ENCODE measurements around the gene HUWE1. TPM values are rescaled to one million over a fixed set of nuclear protein-coding genes. Genes with fewer than 3 reads are reported as not detected.

The HUWE1 gene
- total RNA-seq, 4 donors from 2014 or later: 152 to 208 (median 186) TPM

DNA sequence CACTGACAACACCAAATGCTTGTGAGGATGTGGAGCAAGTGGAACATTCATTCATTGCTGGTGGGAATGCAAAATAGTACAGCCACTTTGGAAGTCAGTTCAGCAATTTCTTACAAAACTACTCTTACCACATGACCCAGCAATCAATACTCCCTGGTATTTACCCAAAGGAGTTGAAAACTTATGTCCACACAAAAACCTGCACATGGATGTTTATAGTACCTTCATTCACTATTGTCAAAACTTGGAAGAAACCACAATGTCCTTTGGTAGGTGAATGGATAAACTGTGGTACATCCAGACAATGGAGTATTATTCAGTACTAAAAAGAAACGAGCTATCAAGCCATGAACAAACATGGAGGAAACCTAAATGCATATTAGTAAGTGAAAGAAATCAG, 27.5 kb downstream of the HUWE1 start:
- 83% methylated on average over 1 of the region's 1 CpG for WGBS

DNA sequence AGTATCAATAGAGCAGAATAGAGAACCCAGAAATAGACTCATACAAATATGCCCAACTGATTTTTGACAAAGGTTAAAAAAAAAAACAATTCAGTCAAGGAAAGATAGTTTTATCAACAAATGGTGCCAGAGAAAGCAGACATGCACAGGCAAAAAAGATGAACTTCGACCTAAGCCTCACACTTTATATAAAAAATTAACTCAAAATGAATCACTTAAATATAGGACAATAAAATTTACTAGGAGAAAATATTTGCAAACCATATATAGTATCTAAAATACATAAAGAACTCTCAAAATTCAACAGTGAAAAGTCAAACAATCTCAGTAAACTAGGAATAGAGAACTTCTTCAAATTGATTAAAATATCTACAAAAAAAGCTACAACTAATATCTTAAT, 29.7 kb downstream of the HUWE1 start:
- no peaks in the 10 kb centered on the region for H3K27me3 ChIP-seq
- H3K27ac ChIP-seq: no peak overlapping the region
- no peaks in the 10 kb centered on the region for H3K36me3 ChIP-seq
- no peak overlapping the region for H3K4me3 ChIP-seq
- 63% methylated on average over 1 of the region's 1 CpG for WGBS
- no peak for DNase-seq (ENCODE audit: low spot score in 2 of 2)
- no peaks in the 10 kb centered on the region for H3K9me3 ChIP-seq
- H3K4me1 ChIP-seq: no peaks in the 10 kb centered on the region
- TF ChIP-seq POLR2A (IDR thresholded peaks at IDR 0.05) (no peak), POLR2AphosphoS5 (IDR thresholded peaks at IDR 0.05) (no peak), EP300 (IDR thresholded peaks at IDR 0.05) (no peak)
- TF ChIP-seq, protein P1, sequence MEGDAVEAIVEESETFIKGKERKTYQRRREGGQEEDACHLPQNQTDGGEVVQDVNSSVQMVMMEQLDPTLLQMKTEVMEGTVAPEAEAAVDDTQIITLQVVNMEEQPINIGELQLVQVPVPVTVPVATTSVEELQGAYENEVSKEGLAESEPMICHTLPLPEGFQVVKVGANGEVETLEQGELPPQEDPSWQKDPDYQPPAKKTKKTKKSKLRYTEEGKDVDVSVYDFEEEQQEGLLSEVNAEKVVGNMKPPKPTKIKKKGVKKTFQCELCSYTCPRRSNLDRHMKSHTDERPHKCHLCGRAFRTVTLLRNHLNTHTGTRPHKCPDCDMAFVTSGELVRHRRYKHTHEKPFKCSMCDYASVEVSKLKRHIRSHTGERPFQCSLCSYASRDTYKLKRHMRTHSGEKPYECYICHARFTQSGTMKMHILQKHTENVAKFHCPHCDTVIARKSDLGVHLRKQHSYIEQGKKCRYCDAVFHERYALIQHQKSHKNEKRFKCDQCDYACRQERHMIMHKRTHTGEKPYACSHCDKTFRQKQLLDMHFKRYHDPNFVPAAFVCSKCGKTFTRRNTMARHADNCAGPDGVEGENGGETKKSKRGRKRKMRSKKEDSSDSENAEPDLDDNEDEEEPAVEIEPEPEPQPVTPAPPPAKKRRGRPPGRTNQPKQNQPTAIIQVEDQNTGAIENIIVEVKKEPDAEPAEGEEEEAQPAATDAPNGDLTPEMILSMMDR (IDR thresholded peaks at IDR 0.05): no peak

More for the DNA sequence above, 27.5 kb downstream of the HUWE1 start:
- H3K9me3 ChIP-seq: no peaks in the 10 kb centered on the region
- TF ChIP-seq POLR2A (IDR thresholded peaks at IDR 0.05): no peak
- H3K27ac ChIP-seq: no peak overlapping the region
- no peaks in the 10 kb centered on the region for H3K4me1 ChIP-seq
- no peaks in the 10 kb centered on the region for H3K36me3 ChIP-seq
- DNase-seq (ENCODE audit: low spot score in 2 of 2): no peak
- H3K4me3 ChIP-seq: no peak overlapping the region
- H3K27me3 ChIP-seq: no peaks in the 10 kb centered on the region

DNA sequence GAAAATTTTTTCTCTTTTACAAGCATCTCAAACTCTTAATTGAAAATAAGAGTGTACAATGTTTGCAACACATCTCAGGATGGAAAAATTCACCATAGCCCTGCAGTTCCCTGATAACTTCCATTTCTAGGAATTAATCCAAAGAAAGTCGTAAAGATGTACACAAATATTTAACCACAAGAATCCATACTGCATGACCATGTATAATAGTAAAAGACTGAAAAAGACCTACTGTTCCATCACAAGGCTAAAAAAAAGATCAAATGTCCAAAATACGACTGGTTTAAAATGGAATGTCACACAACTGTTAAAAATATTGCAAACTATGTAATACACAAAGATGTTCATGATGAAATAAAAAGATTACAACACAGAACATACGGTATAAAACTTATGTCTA, 32.1 kb downstream of the HUWE1 start:
- H3K27ac ChIP-seq: no peak overlapping the region
- H3K27me3 ChIP-seq: no peaks in the 10 kb centered on the region
- 56% methylated on average over 3 of the region's 3 CpGs for WGBS
- DNase-seq (ENCODE audit: low spot score in 2 of 2): no peak
- H3K36me3 ChIP-seq: peaks cover 4% of the 10 kb centered on the region
- no peak for TF ChIP-seq POLR2AphosphoS5 (IDR thresholded peaks at IDR 0.05)
- H3K4me1 ChIP-seq: no peaks in the 10 kb centered on the region
- H3K4me3 ChIP-seq: no peak overlapping the region
- H3K9me3 ChIP-seq: no peaks in the 10 kb centered on the region

DNA sequence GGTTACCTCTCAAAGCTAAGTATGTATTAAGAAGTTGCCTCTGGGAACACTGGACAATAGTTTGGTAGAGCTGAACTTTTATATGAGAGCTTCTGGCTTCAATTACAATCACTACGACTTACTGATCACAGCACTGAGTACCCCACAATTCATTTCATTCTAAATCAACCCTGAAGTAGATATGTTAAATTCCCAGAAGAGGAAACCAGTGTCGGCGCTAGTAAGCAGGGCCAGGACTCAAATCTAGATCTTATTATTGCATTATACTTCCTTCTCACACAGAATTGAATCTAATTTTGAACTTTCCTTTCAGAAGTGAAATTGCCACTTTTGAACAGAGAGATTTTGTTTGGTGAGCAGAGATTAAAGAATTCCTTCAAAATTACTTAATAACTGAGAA, 41.8 kb downstream of the HUWE1 start:
- no peaks in the 10 kb centered on the region for H3K9me3 ChIP-seq
- peaks cover 72% of the 10 kb centered on the region for H3K36me3 ChIP-seq
- no peaks in the 10 kb centered on the region for H3K27me3 ChIP-seq
- no peak for DNase-seq (ENCODE audit: low spot score in 2 of 2)
- TF ChIP-seq, protein P1 (IDR thresholded peaks at IDR 0.05): no peak
- H3K4me3 ChIP-seq: no peak overlapping the region
- no peaks in the 10 kb centered on the region for H3K4me1 ChIP-seq
- H3K27ac ChIP-seq: no peak overlapping the region
- 88% methylated on average over 3 of the region's 3 CpGs for WGBS

DNA sequence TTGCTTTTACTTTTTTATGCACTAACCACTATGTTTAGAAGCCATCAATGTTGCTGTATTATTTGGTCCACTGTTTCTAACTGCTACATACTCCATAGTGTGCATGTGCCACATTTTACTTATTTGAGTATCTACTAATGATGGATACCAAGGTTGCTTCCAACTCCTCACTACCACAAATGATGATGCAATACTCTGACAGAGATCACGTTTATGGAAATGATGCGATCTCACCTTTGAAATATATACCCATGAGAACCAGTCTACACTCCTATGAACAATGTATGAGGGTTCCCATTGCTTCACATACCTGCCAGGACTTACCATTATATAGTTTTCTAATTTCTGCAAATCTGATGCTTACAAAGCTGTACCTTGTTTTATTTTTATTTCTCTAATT, 44.2 kb downstream of the HUWE1 start:
- TF ChIP-seq POLR2A (IDR thresholded peaks at IDR 0.05): no peak
- TF ChIP-seq POLR2AphosphoS5 (IDR thresholded peaks at IDR 0.05): no peak
- TF ChIP-seq EP300 (IDR thresholded peaks at IDR 0.05): no peak
- TF ChIP-seq, protein P1 (IDR thresholded peaks at IDR 0.05): no peak
- Histone ChIP-seq H3K4me3 (no peak overlapping the region), H3K27ac (no peak overlapping the region), H3K4me1 (no peaks in the 10 kb centered on the region), H3K36me3 (peaks cover 56% of the 10 kb centered on the region), H3K27me3 (no peaks in the 10 kb centered on the region), H3K9me3 (no peaks in the 10 kb centered on the region)
- WGBS: 72% methylated on average over 2 of the region's 2 CpGs
- no peak for DNase-seq (ENCODE audit: low spot score in 2 of 2)

DNA sequence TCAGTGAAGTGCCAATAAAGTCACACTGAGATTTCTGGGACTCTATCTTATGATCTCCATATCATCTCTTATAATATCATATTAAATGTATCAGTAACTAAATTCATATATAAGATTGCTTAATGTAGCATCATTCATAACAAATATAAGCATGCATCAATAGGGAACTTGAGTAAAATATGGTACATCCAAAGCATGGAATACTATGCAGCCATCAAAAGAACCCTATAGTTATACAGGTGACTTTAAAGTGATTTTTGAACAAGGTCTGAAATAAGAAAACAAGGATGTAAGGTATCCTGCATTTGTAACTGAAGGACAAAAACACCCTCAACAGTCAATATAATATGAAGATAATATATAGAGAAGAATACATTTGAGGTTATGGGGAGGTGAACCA, 47.3 kb downstream of the HUWE1 start:
- Histone ChIP-seq H3K27me3 (no peaks in the 10 kb centered on the region), H3K4me3 (no peak overlapping the region), H3K4me1 (no peaks in the 10 kb centered on the region), H3K36me3 (peaks cover 41% of the 10 kb centered on the region), H3K27ac (no peak overlapping the region), H3K9me3 (no peaks in the 10 kb centered on the region)
- no peak for DNase-seq (ENCODE audit: low spot score in 2 of 2)
- TF ChIP-seq POLR2AphosphoS5 (IDR thresholded peaks at IDR 0.05): no peak
- TF ChIP-seq, protein P1 (IDR thresholded peaks at IDR 0.05): no peak
- TF ChIP-seq EP300 (IDR thresholded peaks at IDR 0.05): no peak
- no peak for TF ChIP-seq POLR2A (IDR thresholded peaks at IDR 0.05)

Data from suprapubic skin (tissue), 4 donors.